WTC11 (cell line): ENCODE measurements around the gene PDIA2.

Source experiments
- CREB1 ChIP-seq: sonication (generic); formaldehyde crosslinking; IDR thresholded peaks from 2 replicates; pipeline ENCODE4 v1.8.0; 2023; ENCODE audit warnings: mild to moderate bottlenecking, missing genetic modification reagents
- TF ChIP-seq, protein P1 (sequence below): sonication (generic); formaldehyde crosslinking; IDR thresholded peaks from 2 replicates; pipeline ENCODE4 v1.8.1; 2022; ENCODE audit warnings: low read depth, missing genetic modification reagents, borderline replicate concordance

DNA sequence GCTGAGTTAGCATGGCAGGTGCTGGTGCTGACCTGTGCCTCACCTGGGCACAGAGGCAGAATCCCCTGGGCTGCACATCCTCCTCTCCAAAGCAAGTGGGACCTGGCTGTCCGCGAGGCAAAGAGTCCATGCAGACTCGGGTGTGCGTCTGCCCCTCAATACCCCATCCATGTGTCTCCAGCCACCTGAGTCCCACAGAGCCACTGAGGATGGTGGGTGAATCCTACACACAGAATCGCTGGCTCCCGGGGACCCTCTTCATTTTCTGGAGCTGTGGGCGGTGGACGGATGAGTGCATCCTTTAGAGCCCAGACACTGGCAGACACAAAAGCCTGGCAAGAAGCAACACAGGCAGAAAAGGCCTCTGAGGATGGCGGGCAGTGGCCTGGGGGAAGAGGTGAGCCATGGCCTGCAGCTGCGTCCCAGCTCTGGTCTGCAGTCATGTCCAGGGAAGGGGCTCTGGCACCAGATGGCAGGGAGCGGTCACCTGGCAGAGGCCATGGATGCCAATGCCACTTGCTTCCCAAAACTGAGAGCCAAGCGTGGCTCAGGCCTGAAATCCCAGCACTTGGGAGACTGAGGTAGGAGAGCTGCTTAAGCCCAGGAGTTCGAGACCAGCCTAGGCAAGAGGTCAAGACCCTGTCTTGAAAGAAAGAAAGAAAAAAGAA is 39.6 kb downstream of the PDIA2 start:
- TF ChIP-seq, protein P1, sequence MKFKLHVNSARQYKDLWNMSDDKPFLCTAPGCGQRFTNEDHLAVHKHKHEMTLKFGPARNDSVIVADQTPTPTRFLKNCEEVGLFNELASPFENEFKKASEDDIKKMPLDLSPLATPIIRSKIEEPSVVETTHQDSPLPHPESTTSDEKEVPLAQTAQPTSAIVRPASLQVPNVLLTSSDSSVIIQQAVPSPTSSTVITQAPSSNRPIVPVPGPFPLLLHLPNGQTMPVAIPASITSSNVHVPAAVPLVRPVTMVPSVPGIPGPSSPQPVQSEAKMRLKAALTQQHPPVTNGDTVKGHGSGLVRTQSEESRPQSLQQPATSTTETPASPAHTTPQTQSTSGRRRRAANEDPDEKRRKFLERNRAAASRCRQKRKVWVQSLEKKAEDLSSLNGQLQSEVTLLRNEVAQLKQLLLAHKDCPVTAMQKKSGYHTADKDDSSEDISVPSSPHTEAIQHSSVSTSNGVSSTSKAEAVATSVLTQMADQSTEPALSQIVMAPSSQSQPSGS (CRISPR knock-in tag), result no peak
- no peak for TF ChIP-seq CREB1 (CRISPR knock-in tag)
